ENCODE measurements around the gene OR51B6. TPM values are rescaled to one million over a fixed set of nuclear protein-coding genes. Genes with fewer than 3 reads are reported as not detected.

Gene OR51B6
- total and polyA plus RNA-seq, 9 of the 15 experiments (the other 6 are each of a cell fraction or from before 2014, with no cell fraction given) = 0.06 to 0.97 TPM; not detected in 7

DNA sequence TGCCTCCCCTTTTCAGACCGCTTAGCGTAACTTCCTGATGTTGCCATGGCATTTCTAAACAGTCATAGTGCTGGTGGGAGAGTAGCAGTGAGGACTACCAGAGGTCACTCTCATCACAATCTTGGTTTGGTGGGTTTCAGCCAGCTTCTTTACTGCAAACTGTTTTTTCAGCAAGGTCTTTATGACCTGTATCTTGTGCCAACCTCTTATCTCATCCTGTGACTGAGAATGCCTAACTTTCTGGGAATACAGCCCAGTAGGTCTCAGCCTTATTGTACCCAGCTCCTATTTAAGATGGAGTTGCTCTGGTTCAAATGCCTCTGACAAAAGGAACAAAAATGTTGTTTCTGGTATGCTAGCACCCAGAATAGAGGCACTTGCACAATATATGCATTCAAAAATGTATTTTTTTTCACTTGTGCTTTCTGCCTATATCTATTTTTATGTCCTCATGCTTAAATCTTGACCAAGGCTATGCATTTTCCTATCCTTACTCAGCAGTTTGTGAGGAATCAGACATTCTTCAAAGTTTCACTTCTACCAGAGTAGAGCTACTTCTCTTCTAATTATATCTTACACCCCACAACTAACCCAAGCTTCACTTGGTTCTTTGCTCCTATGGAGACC, 16.3 kb downstream of the OR51B6 start (continued):
- TF ChIP-seq, protein P1, sequence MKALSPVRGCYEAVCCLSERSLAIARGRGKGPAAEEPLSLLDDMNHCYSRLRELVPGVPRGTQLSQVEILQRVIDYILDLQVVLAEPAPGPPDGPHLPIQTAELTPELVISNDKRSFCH (CRISPR knock-in tag; IDR thresholded peaks at IDR 0.05) = no peak
- TF ChIP-seq, protein P1 (tag; IDR thresholded peaks at IDR 0.05) = peak; percentile 46; the same call in 1 of the 2 replicates
- TF ChIP-seq SMARCA4 (IDR thresholded peaks at IDR 0.05) = no peak
- no peak for TF ChIP-seq DPF2 (IDR thresholded peaks at IDR 0.05)
- TF ChIP-seq, protein P2, sequence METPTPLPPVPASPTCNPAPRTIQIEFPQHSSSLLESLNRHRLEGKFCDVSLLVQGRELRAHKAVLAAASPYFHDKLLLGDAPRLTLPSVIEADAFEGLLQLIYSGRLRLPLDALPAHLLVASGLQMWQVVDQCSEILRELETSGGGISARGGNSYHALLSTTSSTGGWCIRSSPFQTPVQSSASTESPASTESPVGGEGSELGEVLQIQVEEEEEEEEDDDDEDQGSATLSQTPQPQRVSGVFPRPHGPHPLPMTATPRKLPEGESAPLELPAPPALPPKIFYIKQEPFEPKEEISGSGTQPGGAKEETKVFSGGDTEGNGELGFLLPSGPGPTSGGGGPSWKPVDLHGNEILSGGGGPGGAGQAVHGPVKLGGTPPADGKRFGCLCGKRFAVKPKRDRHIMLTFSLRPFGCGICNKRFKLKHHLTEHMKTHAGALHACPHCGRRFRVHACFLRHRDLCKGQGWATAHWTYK (CRISPR knock-in tag; IDR thresholded peaks at IDR 0.05) = no peak
- TF ChIP-seq ZNF77 (CRISPR knock-in tag; IDR thresholded peaks at IDR 0.05) = no peak
- TF ChIP-seq, protein P3, sequence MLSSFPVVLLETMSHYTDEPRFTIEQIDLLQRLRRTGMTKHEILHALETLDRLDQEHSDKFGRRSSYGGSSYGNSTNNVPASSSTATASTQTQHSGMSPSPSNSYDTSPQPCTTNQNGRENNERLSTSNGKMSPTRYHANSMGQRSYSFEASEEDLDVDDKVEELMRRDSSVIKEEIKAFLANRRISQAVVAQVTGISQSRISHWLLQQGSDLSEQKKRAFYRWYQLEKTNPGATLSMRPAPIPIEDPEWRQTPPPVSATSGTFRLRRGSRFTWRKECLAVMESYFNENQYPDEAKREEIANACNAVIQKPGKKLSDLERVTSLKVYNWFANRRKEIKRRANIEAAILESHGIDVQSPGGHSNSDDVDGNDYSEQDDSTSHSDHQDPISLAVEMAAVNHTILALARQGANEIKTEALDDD (IDR thresholded peaks at IDR 0.05) = no peak
- TF ChIP-seq, protein P4, sequence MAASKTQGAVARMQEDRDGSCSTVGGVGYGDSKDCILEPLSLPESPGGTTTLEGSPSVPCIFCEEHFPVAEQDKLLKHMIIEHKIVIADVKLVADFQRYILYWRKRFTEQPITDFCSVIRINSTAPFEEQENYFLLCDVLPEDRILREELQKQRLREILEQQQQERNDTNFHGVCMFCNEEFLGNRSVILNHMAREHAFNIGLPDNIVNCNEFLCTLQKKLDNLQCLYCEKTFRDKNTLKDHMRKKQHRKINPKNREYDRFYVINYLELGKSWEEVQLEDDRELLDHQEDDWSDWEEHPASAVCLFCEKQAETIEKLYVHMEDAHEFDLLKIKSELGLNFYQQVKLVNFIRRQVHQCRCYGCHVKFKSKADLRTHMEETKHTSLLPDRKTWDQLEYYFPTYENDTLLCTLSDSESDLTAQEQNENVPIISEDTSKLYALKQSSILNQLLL (CRISPR knock-in tag; IDR thresholded peaks at IDR 0.05; ENCODE audit: borderline replicate concordance) = no peak
- TF ChIP-seq BRD9 (IDR thresholded peaks at IDR 0.05; ENCODE audit: low read depth, partially characterized antibody) = no peak
- TF ChIP-seq, protein P5, sequence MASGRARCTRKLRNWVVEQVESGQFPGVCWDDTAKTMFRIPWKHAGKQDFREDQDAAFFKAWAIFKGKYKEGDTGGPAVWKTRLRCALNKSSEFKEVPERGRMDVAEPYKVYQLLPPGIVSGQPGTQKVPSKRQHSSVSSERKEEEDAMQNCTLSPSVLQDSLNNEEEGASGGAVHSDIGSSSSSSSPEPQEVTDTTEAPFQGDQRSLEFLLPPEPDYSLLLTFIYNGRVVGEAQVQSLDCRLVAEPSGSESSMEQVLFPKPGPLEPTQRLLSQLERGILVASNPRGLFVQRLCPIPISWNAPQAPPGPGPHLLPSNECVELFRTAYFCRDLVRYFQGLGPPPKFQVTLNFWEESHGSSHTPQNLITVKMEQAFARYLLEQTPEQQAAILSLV (tag; IDR thresholded peaks at IDR 0.05) = peak; percentile 45; the same call in 1 of the 2 replicates
- TF ChIP-seq ZNF41 (CRISPR knock-in tag; conservative IDR thresholded peaks at IDR 0.05) = 0 out of 2 replicates have a peak, but pooled peaks have one; percentile 64
- no peak for TF ChIP-seq ZNF347 (CRISPR knock-in tag; IDR thresholded peaks at IDR 0.05; ENCODE audit: low read depth)
- TF ChIP-seq, protein P6, sequence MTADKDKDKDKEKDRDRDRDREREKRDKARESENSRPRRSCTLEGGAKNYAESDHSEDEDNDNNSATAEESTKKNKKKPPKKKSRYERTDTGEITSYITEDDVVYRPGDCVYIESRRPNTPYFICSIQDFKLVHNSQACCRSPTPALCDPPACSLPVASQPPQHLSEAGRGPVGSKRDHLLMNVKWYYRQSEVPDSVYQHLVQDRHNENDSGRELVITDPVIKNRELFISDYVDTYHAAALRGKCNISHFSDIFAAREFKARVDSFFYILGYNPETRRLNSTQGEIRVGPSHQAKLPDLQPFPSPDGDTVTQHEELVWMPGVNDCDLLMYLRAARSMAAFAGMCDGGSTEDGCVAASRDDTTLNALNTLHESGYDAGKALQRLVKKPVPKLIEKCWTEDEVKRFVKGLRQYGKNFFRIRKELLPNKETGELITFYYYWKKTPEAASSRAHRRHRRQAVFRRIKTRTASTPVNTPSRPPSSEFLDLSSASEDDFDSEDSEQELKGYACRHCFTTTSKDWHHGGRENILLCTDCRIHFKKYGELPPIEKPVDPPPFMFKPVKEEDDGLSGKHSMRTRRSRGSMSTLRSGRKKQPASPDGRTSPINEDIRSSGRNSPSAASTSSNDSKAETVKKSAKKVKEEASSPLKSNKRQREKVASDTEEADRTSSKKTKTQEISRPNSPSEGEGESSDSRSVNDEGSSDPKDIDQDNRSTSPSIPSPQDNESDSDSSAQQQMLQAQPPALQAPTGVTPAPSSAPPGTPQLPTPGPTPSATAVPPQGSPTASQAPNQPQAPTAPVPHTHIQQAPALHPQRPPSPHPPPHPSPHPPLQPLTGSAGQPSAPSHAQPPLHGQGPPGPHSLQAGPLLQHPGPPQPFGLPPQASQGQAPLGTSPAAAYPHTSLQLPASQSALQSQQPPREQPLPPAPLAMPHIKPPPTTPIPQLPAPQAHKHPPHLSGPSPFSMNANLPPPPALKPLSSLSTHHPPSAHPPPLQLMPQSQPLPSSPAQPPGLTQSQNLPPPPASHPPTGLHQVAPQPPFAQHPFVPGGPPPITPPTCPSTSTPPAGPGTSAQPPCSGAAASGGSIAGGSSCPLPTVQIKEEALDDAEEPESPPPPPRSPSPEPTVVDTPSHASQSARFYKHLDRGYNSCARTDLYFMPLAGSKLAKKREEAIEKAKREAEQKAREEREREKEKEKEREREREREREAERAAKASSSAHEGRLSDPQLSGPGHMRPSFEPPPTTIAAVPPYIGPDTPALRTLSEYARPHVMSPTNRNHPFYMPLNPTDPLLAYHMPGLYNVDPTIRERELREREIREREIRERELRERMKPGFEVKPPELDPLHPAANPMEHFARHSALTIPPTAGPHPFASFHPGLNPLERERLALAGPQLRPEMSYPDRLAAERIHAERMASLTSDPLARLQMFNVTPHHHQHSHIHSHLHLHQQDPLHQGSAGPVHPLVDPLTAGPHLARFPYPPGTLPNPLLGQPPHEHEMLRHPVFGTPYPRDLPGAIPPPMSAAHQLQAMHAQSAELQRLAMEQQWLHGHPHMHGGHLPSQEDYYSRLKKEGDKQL (CRISPR knock-in tag; IDR thresholded peaks at IDR 0.05; ENCODE audit: borderline replicate concordance) = no peak
- no peak for TF ChIP-seq TBL1XR1 (IDR thresholded peaks at IDR 0.05; ENCODE audit: low read length in 2 of 2)
- TF ChIP-seq PCBP2 (IDR thresholded peaks at IDR 0.05; ENCODE audit: low read depth, low read length, poor library complexity, severe bottlenecking) = no peak
- TF ChIP-seq XRCC3 (IDR thresholded peaks at IDR 0.05) = no peak

Data from K562 (cell line).